HepG2 (cell line): ENCODE results near the gene PEAK3. TPM values are rescaled to one million over a fixed set of nuclear protein-coding genes. Genes with fewer than 3 reads are reported as not detected.
"Not testable (repeated sequence)": the region's sequence is repeated elsewhere in the genome, so short reads cannot be mapped to it uniquely, and the experiment has no call there.

ENCODE experiments used
- ATAC-seq: fragments of 200-7000 bp; cut with Tn5 transposase; 3 replicates; pipeline ENCODE4 v1.9.1; 2020; ENCODE audit warnings: mild to moderate bottlenecking, moderate library complexity
- BruUV-seq: library from RNA; stranded (reverse); fragments of 400-500 nt; replicated peaks from 2 replicates; lab custom pipeline; 2021; lab: Mats Ljungman, UMichigan
- CTCF ChIA-PET: fragments of 300-600 bp; formaldehyde crosslinking; extraction: SDS; loops from one replicate; lab custom pipeline; 2021; ENCODE audit warnings: low total read pairs, inconsistent platforms, low intra/inter-chr PET ratio; lab: Yijun Ruan, JAX
- POLR2A ChIA-PET: fragments of 350-600 bp; sonication (Branson Sonifier 250); formaldehyde crosslinking; loops from one replicate; lab custom pipeline; 2020; ENCODE audit warnings: antibody characterized with exemption, inconsistent platforms; lab: Yijun Ruan, JAX
- DNase-seq: peaks from one replicate; pipeline ENCODE4 v3.0.0-alpha.2; 2015; ENCODE audit warnings: low spot score
- FAIRE-seq: peaks from 3 replicates; lab custom pipeline; 2011; peaks lifted over from hg19 to GRCh38; lab: Jason Lieb, UNC
- H2AFZ ChIP-seq: one replicate; pipeline ENCODE4 v1.6.1; 2011; ENCODE audit warnings: low read length, inconsistent platforms
- H3K27ac ChIP-seq: fragments of 300-600 bp; 3 replicates; pipeline ENCODE4 v1.8.0; 2011; ENCODE audit warnings: mixed run types, mild to moderate bottlenecking, mixed read lengths, low read length, inconsistent platforms; ENCODE audit not compliant: insufficient read depth; ENCODE audit errors: extremely low read length
- H3K27me3 ChIP-seq, 2 experiments: fragments of 200-600 bp in 1 of 2; 2 replicates in 1 of 2; 3 replicates in 1 of 2; pipeline versions ENCODE4 v1.6.0 to v1.8.0; 2011; ENCODE audit warnings: low read length in 2 of 2, mild to moderate bottlenecking in 2 of 2, moderate library complexity in 2 of 2, inconsistent platforms in 1 of 2; ENCODE audit not compliant: insufficient read depth in 2 of 2, control insufficient read depth in 1 of 2
- H3K36me3 ChIP-seq, 2 experiments: fragments of 200-600 bp in 1 of 2; replicated peaks in 1 of 2; 2 replicates in 1 of 2; 3 replicates in 1 of 2; pipeline versions ENCODE4 v1.5.1 to v1.8.0; 2011; ENCODE audit warnings: low read length in 2 of 2, inconsistent platforms in 1 of 2; ENCODE audit not compliant: insufficient read depth in 2 of 2, control insufficient read depth in 1 of 2
- H3K4me1 ChIP-seq: 2 replicates; pipeline ENCODE4 v1.5.1; 2012; ENCODE audit warnings: low read length, inconsistent platforms; ENCODE audit not compliant: insufficient read depth
- H3K4me2 ChIP-seq: 2 replicates; pipeline ENCODE4 v1.6.0; 2011; ENCODE audit warnings: low read depth, low read length, inconsistent platforms
- H3K4me3 ChIP-seq, 3 experiments: fragments of 200-600 bp in 1 of 3; sonication (generic), shearing (Covaris generic) in 1 of 3; replicated peaks in 1 of 3; 2 replicates each; pipeline ENCODE4 v1.5.1; 2011 to 2016; ENCODE audit warnings: low read length in 3 of 3, inconsistent platforms in 2 of 3, low read depth in 2 of 3, mild to moderate bottlenecking in 2 of 3, control low read depth in 1 of 3, mixed read lengths in 1 of 3; ENCODE audit not compliant: insufficient read depth in 1 of 3
- H3K79me2 ChIP-seq: one replicate; pipeline ENCODE4 v1.6.1; 2011; ENCODE audit warnings: low read length, inconsistent platforms; ENCODE audit not compliant: insufficient read depth
- H3K9ac ChIP-seq: 2 replicates; pipeline ENCODE4 v1.6.0; 2011; ENCODE audit warnings: mild to moderate bottlenecking, low read depth, low read length, inconsistent platforms; ENCODE audit not compliant: insufficient read depth
- H3K9me3 ChIP-seq: 2 replicates; pipeline ENCODE4 v1.5.1; 2012; ENCODE audit warnings: mild to moderate bottlenecking, low read length
- H4K20me1 ChIP-seq: 2 replicates; pipeline ENCODE4 v1.6.0; 2011; ENCODE audit warnings: inconsistent platforms, mild to moderate bottlenecking, low read length, moderate library complexity; ENCODE audit not compliant: insufficient read depth
- ZMYM3 ChIP-seq: sonication (generic); formaldehyde crosslinking; IDR thresholded peaks from 2 replicates; pipeline ENCODE4 v1.5.1; 2020; ENCODE audit warnings: mild to moderate bottlenecking, missing genetic modification reagents
- ZNF768 ChIP-seq: sonication (generic); formaldehyde crosslinking; IDR thresholded peaks from 2 replicates; pipeline ENCODE4 v1.4.0; 2020; ENCODE audit warnings: missing genetic modification reagents
- WGBS: methylation state at CpG from one replicate; pipeline ENCODE4 v1.1.6; 2017; ENCODE audit warnings: low lambda C conversion rate; 5-methylcytosine and 5-hydroxymethylcytosine counted together
- in situ Hi-C: cut with HindIII; loops from 2 replicates; pipeline ENCODE4 v1.10.0; 2017; ENCODE audit warnings: low pct_unique_long_range_greater_than_20kb; ENCODE audit not compliant: extremely low pct_ligation_motif_present
- intact Hi-C: fragments of 100-400 bp; cut with micrococcal nuclease; formaldehyde crosslinking; loops from one replicate; pipeline ENCODE4 v1.10.0; 2022; ENCODE audit not compliant: unreplicated experiment
- polyA plus RNA-seq, 8 experiments: library from polyadenylated mRNA; depleted of rRNA in 3 of 8; stranded (reverse) in 7 of 8; unstranded in 1 of 8; fragments of >200 nt; fragmentation: Illumina TruSeq in 4 of 8; extraction: Trizol in 4 of 8; gene quantifications; 2 replicates each; pipeline versions ENCODE4 v1.2.1 to v1.2.3, GENCODE V29; 2011 to 2016; ENCODE audit warnings: low read depth in 4 of 8, missing spikeins in 1 of 8, mixed read lengths in 1 of 8; ENCODE audit not compliant: insufficient read depth in 1 of 8
- total RNA-seq, 5 experiments: library from RNA; depleted of rRNA; stranded (reverse); fragments of >200 nt; fragmentation: Illumina TruSeq; extraction: Trizol; gene quantifications; 2 replicates each; pipeline ENCODE4 v1.2.3, GENCODE V29; 2016; ENCODE audit warnings: low read depth in 1 of 5
- TF ChIP-seq, protein P1 (sequence below): sonication (generic); formaldehyde crosslinking; IDR thresholded peaks from 2 replicates; pipeline ENCODE4 v1.5.0; 2020; ENCODE audit warnings: mild to moderate bottlenecking, missing genetic modification reagents, borderline replicate concordance

The PEAK3 gene
- total and polyA plus RNA-seq, 2 of the 13 experiments (the other 11 are each of a cell fraction or from before 2014, with no cell fraction given) = not detected

DNA sequence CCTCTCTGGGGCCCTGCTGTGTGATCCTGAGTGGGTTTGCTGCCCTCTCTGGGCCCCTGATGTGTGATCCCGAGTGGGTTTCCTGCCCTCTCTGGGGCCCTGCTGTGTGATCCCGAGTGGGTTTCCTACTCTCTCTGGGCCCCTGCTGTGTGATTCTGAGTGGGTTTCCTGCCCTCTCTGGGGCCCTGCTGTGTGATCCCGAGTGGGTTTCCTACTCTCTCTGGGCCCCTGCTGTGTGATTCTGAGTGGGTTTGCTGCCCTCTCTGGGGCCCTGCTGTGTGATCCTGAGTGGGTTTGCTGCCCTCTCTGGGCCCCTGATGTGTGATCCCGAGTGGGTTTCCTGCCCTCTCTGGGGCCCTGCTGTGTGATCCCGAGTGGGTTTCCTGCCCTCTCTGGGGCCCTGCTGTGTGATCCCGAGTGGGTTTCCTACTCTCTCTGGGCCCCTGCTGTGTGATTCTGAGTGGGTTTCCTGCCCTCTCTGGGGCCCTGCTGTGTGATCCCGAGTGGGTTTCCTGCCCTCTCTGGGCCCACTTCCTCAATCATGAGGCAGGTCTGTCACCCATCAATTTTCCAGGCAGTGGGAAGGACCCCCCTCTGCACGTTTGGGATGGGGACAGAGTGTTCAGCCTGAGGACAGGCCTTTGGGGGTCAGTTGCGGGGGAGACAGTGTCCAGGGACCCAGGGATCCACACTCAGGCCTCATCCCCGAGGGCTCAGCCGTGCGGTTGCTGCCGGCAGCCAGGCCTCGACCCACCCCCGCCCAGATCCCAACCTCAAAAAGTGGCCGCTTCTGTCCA is 512 bp downstream of the PEAK3 start:
- peak; percentile 21 for ATAC-seq
- TF ChIP-seq ZMYM3 (CRISPR knock-in tag) (peak; percentile 30; the same call in 1 of the 2 replicates), ZNF768 (peak; percentile 95)
- H3K36me3 ChIP-seq, H3K9me3 ChIP-seq, POLR2A ChIA-PET, H2AFZ ChIP-seq, DNase-seq, in situ Hi-C loops, BruUV-seq, H4K20me1 ChIP-seq, intact Hi-C loops, H3K27ac ChIP-seq, FAIRE-seq, CTCF ChIA-PET, H3K79me2 ChIP-seq, H3K9ac ChIP-seq: not testable (repeated sequence)
- Histone ChIP-seq H3K27me3 (peaks cover 2 to 25% of the 10 kb centered on the region in 2 experiments; a peak in 4 of 5 replicates), H3K4me3 (peak overlapping the region in 2 of 3 experiments; percentile 23 to 57; a peak in 3 of 6 replicates), H3K4me2 (peak overlapping the region; percentile 62; the same call in 1 of the 2 replicates), H3K4me1 (peaks cover 20% of the 10 kb centered on the region)
- WGBS = 7% methylated on average over 2 of the region's 16 CpGs

GRCh38 chr19:2280633-2281264 is 1.2 kb downstream of the PEAK3 start:
- in situ Hi-C loops (no loop called here), intact Hi-C loops (no loop called here)
- FAIRE-seq (no peak), DNase-seq (no peak), ATAC-seq (peak; percentile 4; the same call in 1 of the 3 replicates)
- 36% methylated on average over 7 of the region's 26 CpGs for WGBS
- no peaks in the 10 kb centered on the region for H3K79me2 ChIP-seq
- no peak overlapping the region for H3K27ac ChIP-seq
- H3K9me3 ChIP-seq = no peaks in the 10 kb centered on the region
- H4K20me1 ChIP-seq = peaks cover 5% of the 10 kb centered on the region; the same call in 1 of the 2 replicates
- peaks cover 20% of the 10 kb centered on the region for H3K4me1 ChIP-seq
- H3K9ac ChIP-seq = no peak overlapping the region
- H3K27me3 ChIP-seq = peaks cover 2 to 19% of the 10 kb centered on the region in 2 experiments; a peak in 4 of 5 replicates
- TF ChIP-seq ZNF768 = peak; percentile 92
- TF ChIP-seq, protein P1, sequence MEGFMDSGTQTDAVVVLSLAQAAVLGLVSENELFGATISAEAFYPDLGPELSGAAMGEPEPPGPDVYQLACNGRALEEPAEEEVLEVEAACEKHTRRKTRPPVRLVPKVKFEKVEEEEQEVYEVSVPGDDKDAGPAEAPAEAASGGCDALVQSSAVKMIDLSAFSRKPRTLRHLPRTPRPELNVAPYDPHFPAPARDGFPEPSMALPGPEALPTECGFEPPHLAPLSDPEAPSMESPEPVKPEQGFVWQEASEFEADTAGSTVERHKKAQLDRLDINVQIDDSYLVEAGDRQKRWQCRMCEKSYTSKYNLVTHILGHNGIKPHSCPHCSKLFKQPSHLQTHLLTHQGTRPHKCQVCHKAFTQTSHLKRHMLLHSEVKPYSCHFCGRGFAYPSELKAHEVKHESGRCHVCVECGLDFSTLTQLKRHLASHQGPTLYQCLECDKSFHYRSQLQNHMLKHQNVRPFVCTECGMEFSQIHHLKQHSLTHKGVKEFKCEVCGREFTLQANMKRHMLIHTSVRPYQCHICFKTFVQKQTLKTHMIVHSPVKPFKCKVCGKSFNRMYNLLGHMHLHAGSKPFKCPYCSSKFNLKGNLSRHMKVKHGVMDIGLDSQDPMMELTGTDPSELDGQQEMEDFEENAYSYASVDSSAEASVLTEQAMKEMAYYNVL (CRISPR knock-in tag) = no peak
- H3K4me2 ChIP-seq = no peak overlapping the region
- ChIA-PET CTCF (no interaction called here), POLR2A (no interaction called here)
- no peak overlapping the region for H3K4me3 ChIP-seq
- BruUV-seq = no TSS peak
- no peaks in the 10 kb centered on the region for H3K36me3 ChIP-seq
- H2AFZ ChIP-seq = no peak overlapping the region
